CD4-positive, alpha-beta memory T cell (primary cell): Measurements from ENCODE around the gene FAM9C. TPM values are rescaled to one million over a fixed set of nuclear protein-coding genes. Genes with fewer than 3 reads are reported as not detected.

Experiments
- CTCF ChIA-PET: fragments of 350-600 bp; sonication (Branson Sonifier 250); formaldehyde crosslinking; loops from one replicate; lab custom pipeline; 2021; ENCODE audit warnings: inconsistent platforms; ENCODE audit not compliant: partially characterized antibody; lab: Charles Lee
- POLR2A ChIA-PET: fragments of 350-600 bp; sonication (Branson Sonifier 250); formaldehyde crosslinking; loops from one replicate; lab custom pipeline; 2021; ENCODE audit not compliant: partially characterized antibody; lab: Charles Lee
- DNase-seq, 5 donors: peaks; one replicate each; pipeline versions ENCODE4 v3.0.0 to v3.0.0-alpha.2; 2020 to 2022; ENCODE audit warnings: mixed read lengths in 1 of 5
- H3K27ac ChIP-seq: one replicate; pipeline ENCODE4 v1.7.0; 2013; ENCODE audit warnings: low read depth, low read length
- H3K27me3 ChIP-seq: 2 replicates; pipeline ENCODE4 v1.7.0; 2013; ENCODE audit warnings: mild to moderate bottlenecking, low read length, moderate library complexity; ENCODE audit not compliant: insufficient read depth
- H3K36me3 ChIP-seq: 2 replicates; pipeline ENCODE4 v1.7.0; 2013; ENCODE audit warnings: mild to moderate bottlenecking, low read length, moderate library complexity; ENCODE audit not compliant: insufficient read depth
- H3K4me1 ChIP-seq: 2 replicates; pipeline ENCODE4 v1.7.0; 2013; ENCODE audit warnings: mild to moderate bottlenecking, low read length, moderate library complexity; ENCODE audit not compliant: insufficient read depth
- H3K4me3 ChIP-seq, 2 donors: one replicate each; pipeline ENCODE4 v1.7.0; 2013; ENCODE audit warnings: low read length in 2 of 2, mild to moderate bottlenecking in 1 of 2
- H3K9me3 ChIP-seq, 2 donors: one replicate each; pipeline ENCODE4 v1.7.0; 2013; ENCODE audit warnings: low read length in 2 of 2, control low read depth in 1 of 2; ENCODE audit not compliant: control insufficient read depth in 1 of 2
- H3K27ac Mint-ChIP-seq, 7 donors: one replicate each; pipeline ENCODE4 v1.8.0; 2020 to 2021; ENCODE audit warnings: mixed read lengths in 7 of 7, mild to moderate bottlenecking in 6 of 7, inconsistent platforms in 3 of 7, moderate library complexity in 3 of 7
- H3K27me3 Mint-ChIP-seq, 2 donors: one replicate each; pipeline ENCODE4 v1.8.0; 2020 to 2021; ENCODE audit warnings: mixed read lengths in 2 of 2
- H3K36me3 Mint-ChIP-seq, 2 donors: one replicate each; pipeline ENCODE4 v1.8.0; 2020 to 2021; ENCODE audit warnings: mixed read lengths in 2 of 2, inconsistent platforms in 1 of 2, mild to moderate bottlenecking in 1 of 2
- H3K4me1 Mint-ChIP-seq, 4 donors: one replicate each; pipeline ENCODE4 v1.8.0; 2020 to 2021; ENCODE audit warnings: mixed read lengths in 4 of 4, mild to moderate bottlenecking in 1 of 4
- H3K4me3 Mint-ChIP-seq, 8 donors: one replicate each; pipeline ENCODE4 v1.8.0; 2020 to 2021; ENCODE audit warnings: mixed read lengths in 8 of 8, mild to moderate bottlenecking in 7 of 8, moderate library complexity in 6 of 8, inconsistent platforms in 3 of 8
- H3K9me3 Mint-ChIP-seq, 8 donors: one replicate each; pipeline ENCODE4 v1.8.0; 2020 to 2021; ENCODE audit warnings: mixed read lengths in 8 of 8, mild to moderate bottlenecking in 5 of 8, inconsistent platforms in 3 of 8, moderate library complexity in 1 of 8
- intact Hi-C: fragments of 100-400 bp; cut with micrococcal nuclease; formaldehyde crosslinking; loops from one replicate; pipeline ENCODE4 v1.15.1; 2023
- polyA plus RNA-seq, 2 donors: library from polyadenylated mRNA; unstranded; fragments of 300-500 nt; fragmentation: Illumina TruSeq; gene quantifications; one replicate each; pipeline ENCODE4 v1.2.3, GENCODE V29; 2021
- total RNA-seq, 2 experiments: library from RNA; stranded (reverse); gene quantifications; one replicate each; pipeline ENCODE4 v1.2.3, GENCODE V29; 2021

FAM9C gene
- total and polyA plus RNA-seq, 4 experiments from 2014 or later: 0.34 TPM; not detected in 3

GRCh38 chrX:13005661-13006473 is 38.6 kb downstream of the FAM9C start:
- peaks cover 43 to 75% (median 62%) of the 10 kb centered on the region in 4 donors for H3K4me1 Mint-ChIP-seq
- H3K9me3 Mint-ChIP-seq: no peaks in the 10 kb centered on the region
- CTCF ChIA-PET: interaction anchor here (1.3 to 2.2 kb wide), 4 partner anchors 25 to 59 kb away, joined by 3 to 9 read pairs (median 4); no protein-coding TSS in a partner anchor
- Histone ChIP-seq H3K27ac (peak overlapping the region; percentile 50), H3K4me1 (peaks cover 81% of the 10 kb centered on the region), H3K4me3 (no peak overlapping the region), H3K36me3 (no peaks in the 10 kb centered on the region), H3K9me3 (no peaks in the 10 kb centered on the region), H3K27me3 (no peaks in the 10 kb centered on the region)
- DNase-seq: no peak
- H3K27me3 Mint-ChIP-seq: no peaks in the 10 kb centered on the region
- intact Hi-C loops: loop anchor here (1.0 kb wide), 1 partner anchor 7 kb away; no protein-coding TSS in a partner anchor
- H3K27ac Mint-ChIP-seq: peak overlapping the region; percentile 92 to 99 (median 96)
- POLR2A ChIA-PET: interaction anchor here (0.7 to 12.4 kb wide), 15 partner anchors 7 to 97 kb away, joined by 3 to 383 read pairs (median 7); partner anchors contain the start of gene TMSB4X
- peak overlapping the region; percentile 67 to 89 (median 77) for H3K4me3 Mint-ChIP-seq
- H3K36me3 Mint-ChIP-seq: no peaks in the 10 kb centered on the region

GRCh38 chrX:13001961-13002671 is 42.3 kb downstream of the FAM9C start:
- peak in 1 of 5 donors; percentile 75 for DNase-seq
- H3K27ac ChIP-seq: no peak overlapping the region
- POLR2A ChIA-PET: interaction anchor here (0.9 to 8.7 kb wide), 17 partner anchors 7 to 89 kb away, joined by 3 to 426 read pairs (median 7); partner anchors contain the start of gene TMSB4X

DNA sequence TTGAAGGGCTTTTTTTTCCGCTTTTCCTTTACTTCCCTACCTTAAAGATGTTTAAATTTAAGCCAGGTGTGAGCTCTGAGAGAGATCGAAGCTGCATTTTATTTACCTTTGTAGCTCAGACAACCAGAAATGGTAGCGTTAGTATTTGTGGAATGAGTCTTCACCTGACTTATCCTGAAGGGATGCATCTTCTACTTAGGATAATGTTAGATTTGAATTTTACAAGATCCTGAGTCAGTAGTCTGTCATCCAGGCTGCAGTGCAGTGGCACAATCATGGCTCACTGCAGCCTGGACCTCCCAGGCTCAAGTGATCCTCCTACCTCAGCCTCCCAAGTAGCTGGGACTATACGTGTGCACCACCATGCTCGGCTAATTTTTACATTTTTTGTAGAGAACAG is 43.3 kb downstream of the FAM9C start:
- Histone ChIP-seq H3K4me1 (peaks cover 95% of the 10 kb centered on the region), H3K4me3 (no peak overlapping the region), H3K27ac (peak overlapping the region; percentile 72), H3K27me3 (no peaks in the 10 kb centered on the region), H3K36me3 (no peaks in the 10 kb centered on the region), H3K9me3 (no peaks in the 10 kb centered on the region)
- POLR2A ChIA-PET: interaction anchor here (0.6 to 8.7 kb wide), 16 partner anchors 8 to 90 kb away, joined by 3 to 426 read pairs (median 7); partner anchors contain the start of gene TMSB4X
- CTCF ChIA-PET: interaction anchor here (1.1 to 4.5 kb wide), 9 partner anchors 10 to 91 kb away, joined by 3 to 21 read pairs (median 7); no protein-coding TSS in a partner anchor
- Mint-ChIP-seq H3K4me1 (peaks cover 50 to 86% (median 72%) of the 10 kb centered on the region in 4 donors), H3K27ac (peak overlapping the region; percentile 91 to 98 (median 94)), H3K36me3 (no peaks in the 10 kb centered on the region), H3K4me3 (peak overlapping the region in 5 of 8 donors; percentile 41 to 78 (median 59)), H3K27me3 (no peaks in the 10 kb centered on the region), H3K9me3 (no peaks in the 10 kb centered on the region)
- intact Hi-C loops: loop anchor here (2.0 to 5.0 kb wide), 2 partner anchors 36 to 50 kb away; no protein-coding TSS in a partner anchor
- DNase-seq: no peak

More at GRCh38 chrX:13001961-13002671, 42.3 kb downstream of the FAM9C start:
- intact Hi-C loops: loop anchor here (2.0 to 5.0 kb wide), 2 partner anchors 35 to 51 kb away; no protein-coding TSS in a partner anchor
- no peaks in the 10 kb centered on the region for H3K36me3 Mint-ChIP-seq
- peak overlapping the region; percentile 72 to 92 (median 86) for H3K27ac Mint-ChIP-seq
- H3K27me3 Mint-ChIP-seq: no peaks in the 10 kb centered on the region
- no peaks in the 10 kb centered on the region for H3K9me3 Mint-ChIP-seq
- Histone ChIP-seq H3K9me3 (no peaks in the 10 kb centered on the region), H3K36me3 (no peaks in the 10 kb centered on the region), H3K27me3 (no peaks in the 10 kb centered on the region), H3K4me3 (no peak overlapping the region), H3K4me1 (peaks cover 95% of the 10 kb centered on the region)
- peak overlapping the region in 5 of 8 donors; percentile 11 to 69 (median 39) for H3K4me3 Mint-ChIP-seq
- CTCF ChIA-PET: interaction anchor here (1.0 to 4.5 kb wide), 12 partner anchors 11 to 486 kb away, joined by 3 to 21 read pairs (median 4); no protein-coding TSS in a partner anchor
- H3K4me1 Mint-ChIP-seq: peaks cover 53 to 81% (median 69%) of the 10 kb centered on the region in 4 donors

DNA sequence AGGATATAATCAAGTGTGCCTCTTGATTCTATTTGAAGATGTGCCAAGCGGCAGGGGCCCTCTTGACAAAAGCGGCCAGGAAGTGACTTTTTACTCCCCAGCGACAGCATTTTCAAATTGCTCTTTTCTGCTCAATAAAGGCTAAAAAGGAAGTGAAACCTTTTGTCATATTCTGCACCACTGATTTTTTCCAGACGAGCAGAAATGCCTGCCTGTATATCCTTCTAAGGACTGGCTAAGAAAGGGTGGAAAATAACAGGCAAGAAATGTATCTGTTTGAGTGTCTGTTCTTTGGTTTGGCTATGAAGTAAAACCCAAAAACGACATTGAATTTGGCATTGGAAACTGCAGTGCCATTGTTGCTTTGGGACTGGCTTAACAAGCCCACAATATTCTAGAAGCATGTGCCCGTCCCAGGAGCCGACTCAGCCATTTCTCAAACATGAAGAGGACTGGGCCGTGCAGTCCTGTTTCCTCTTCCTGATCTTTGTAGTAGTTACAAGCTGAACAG is 44.1 kb downstream of the FAM9C start:
- peaks cover 91% of the 10 kb centered on the region for H3K4me1 ChIP-seq
- no peaks in the 10 kb centered on the region for H3K36me3 Mint-ChIP-seq
- no peaks in the 10 kb centered on the region for H3K36me3 ChIP-seq
- CTCF ChIA-PET: interaction anchor here (1.4 to 4.5 kb wide), 5 partner anchors 15 to 91 kb away, joined by 3 to 21 read pairs (median 7); no protein-coding TSS in a partner anchor
- H3K27ac ChIP-seq: peak overlapping the region; percentile 72
- POLR2A ChIA-PET: interaction anchor here (0.6 to 8.7 kb wide), 18 partner anchors 8 to 91 kb away, joined by 3 to 426 read pairs (median 6); partner anchors contain the start of gene TMSB4X
- H3K4me1 Mint-ChIP-seq: peaks cover 45 to 84% (median 69%) of the 10 kb centered on the region in 4 donors
- H3K4me3 Mint-ChIP-seq: peak overlapping the region; percentile 71 to 88 (median 78)
- no peak overlapping the region for H3K4me3 ChIP-seq
- no peaks in the 10 kb centered on the region for H3K9me3 Mint-ChIP-seq
- no peaks in the 10 kb centered on the region for H3K27me3 Mint-ChIP-seq
- intact Hi-C loops: loop anchor here (2.0 to 5.0 kb wide), 2 partner anchors 37 to 50 kb away; no protein-coding TSS in a partner anchor
- H3K27me3 ChIP-seq: no peaks in the 10 kb centered on the region
- H3K9me3 ChIP-seq: no peaks in the 10 kb centered on the region
- DNase-seq: peak; percentile 55 to 68 (median 59)
- peak overlapping the region; percentile 91 to 98 (median 94) for H3K27ac Mint-ChIP-seq

GRCh38 chrX:12999422-12999821 is 45.0 kb downstream of the FAM9C start:
- peak overlapping the region; percentile 91 to 98 (median 94) for H3K27ac Mint-ChIP-seq
- H3K27me3 ChIP-seq: no peaks in the 10 kb centered on the region
- H3K9me3 ChIP-seq: no peaks in the 10 kb centered on the region
- CTCF ChIA-PET: interaction anchor here (0.9 to 4.5 kb wide), 4 partner anchors 21 to 92 kb away, joined by 3 to 21 read pairs (median 4); no protein-coding TSS in a partner anchor
- POLR2A ChIA-PET: interaction anchor here (1.0 to 8.7 kb wide), 16 partner anchors 8 to 92 kb away, joined by 3 to 426 read pairs (median 12); partner anchors contain the start of gene TMSB4X
- peak overlapping the region; percentile 72 for H3K27ac ChIP-seq
- H3K4me1 ChIP-seq: peaks cover 82% of the 10 kb centered on the region
- no peaks in the 10 kb centered on the region for H3K36me3 ChIP-seq
- intact Hi-C loops: loop anchor here (1.0 to 2.0 kb wide), 2 partner anchors 13 to 21 kb away; no protein-coding TSS in a partner anchor
- H3K4me3 Mint-ChIP-seq: peak overlapping the region; percentile 71 to 88 (median 78)
- peaks cover 36 to 80% (median 63%) of the 10 kb centered on the region in 4 donors for H3K4me1 Mint-ChIP-seq
- H3K36me3 Mint-ChIP-seq: no peaks in the 10 kb centered on the region
- H3K4me3 ChIP-seq: peak overlapping the region in 1 of 2 donors; percentile 2
- H3K27me3 Mint-ChIP-seq: no peaks in the 10 kb centered on the region
- DNase-seq: peak; percentile 53 to 76 (median 61)
- peaks cover 0 to 1% (median 0%) of the 10 kb centered on the region in 8 donors for H3K9me3 Mint-ChIP-seq
